Measurements from ENCODE around the gene TAF4.
"Not testable (repeated sequence)": the region's sequence is repeated elsewhere in the genome, so short reads cannot be mapped to it uniquely, and the experiment has no call there.

TAF4 gene

GRCh38 chr20:62084224-62084623, 18.5 kb upstream of the TAF4 start:
- in situ Hi-C loops (cut with HindIII; ENCODE audit: low pct_ligation_motif_present, low pct_unique_long_range_greater_than_20kb, low sequenced_read_pairs); DNase-seq: not testable (repeated sequence)

DNA sequence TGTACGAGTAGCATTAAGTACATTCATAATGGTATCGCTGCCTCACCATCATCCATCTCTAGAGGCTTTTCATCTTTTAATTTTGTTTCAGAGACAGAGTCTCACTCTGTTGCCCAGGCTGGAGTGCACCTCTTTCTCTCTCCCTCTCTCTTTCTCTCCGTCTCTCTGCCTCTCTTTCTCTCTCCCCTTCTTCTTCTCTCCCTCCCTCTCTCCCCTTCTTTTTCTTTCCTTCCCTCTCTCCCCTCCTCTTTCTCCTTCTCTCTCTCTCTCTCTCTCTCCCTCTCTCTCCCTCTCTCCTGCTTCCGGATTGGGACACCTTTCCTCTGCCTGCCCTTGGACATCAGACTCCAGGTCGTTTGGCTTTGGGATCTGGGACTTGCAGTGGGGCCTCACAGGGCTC, 17.6 kb upstream of the TAF4 start:
- no peak for DNase-seq
- in situ Hi-C loops (cut with HindIII; ENCODE audit: low pct_ligation_motif_present, low pct_unique_long_range_greater_than_20kb, low sequenced_read_pairs) = no loop called here

DNA sequence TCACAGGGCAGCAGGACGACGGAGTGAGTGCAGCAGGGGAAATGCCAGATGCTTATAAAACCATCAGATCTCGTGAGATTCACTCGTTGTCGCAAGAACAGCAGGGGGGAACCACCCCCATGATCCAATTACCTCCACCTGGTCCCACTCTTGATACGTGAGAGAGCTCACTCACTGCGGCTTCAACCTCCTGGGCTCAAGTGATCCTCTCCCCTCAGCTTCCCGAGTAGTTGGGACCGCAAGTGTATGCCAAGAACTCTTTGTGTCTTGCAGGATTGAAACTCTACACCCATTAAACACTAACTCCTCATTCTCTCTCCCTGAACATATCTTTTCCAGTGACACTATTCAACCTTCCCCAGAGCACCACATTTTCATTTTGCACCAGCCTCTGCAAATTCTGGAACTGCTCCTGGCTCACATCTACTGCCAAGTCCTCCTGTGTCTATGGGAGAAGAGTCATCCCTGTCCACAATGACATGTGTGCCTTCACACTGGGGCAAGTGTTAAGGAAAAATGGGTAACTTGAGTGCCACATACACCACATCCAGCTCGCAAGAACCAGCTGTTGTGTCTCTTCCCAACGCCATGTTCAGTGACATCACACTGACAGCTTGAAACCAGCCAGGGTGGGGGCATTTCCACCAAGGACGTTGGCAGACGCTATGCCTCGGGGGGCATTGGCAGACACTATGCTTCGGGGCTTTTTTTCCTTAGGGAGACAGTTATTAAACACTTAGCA, 14.7 kb upstream of the TAF4 start:
- DNase-seq = no peak
- in situ Hi-C loops (cut with HindIII; ENCODE audit: low pct_ligation_motif_present, low pct_unique_long_range_greater_than_20kb, low sequenced_read_pairs) = no loop called here

DNA sequence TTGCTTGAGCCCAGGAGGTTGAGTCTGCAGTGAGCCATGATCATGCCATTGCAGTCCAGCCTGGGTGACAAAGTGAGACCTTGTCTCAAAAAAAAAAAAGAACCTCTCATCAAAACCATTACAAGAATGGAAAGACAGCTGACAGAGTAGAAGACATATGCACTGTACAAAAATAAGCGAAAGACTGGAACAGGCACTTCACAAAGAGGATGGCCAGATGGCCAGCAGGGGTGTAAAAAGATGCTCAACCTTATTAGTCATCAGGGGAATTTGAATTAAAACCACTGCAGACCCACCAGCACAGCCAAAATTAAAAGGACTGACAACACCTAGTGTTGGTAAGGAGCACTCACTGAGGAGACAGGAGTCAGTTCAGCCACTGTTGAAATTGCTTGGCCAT, 13.5 kb upstream of the TAF4 start:
- DNase-seq = no peak
- in situ Hi-C loops (cut with HindIII; ENCODE audit: low pct_ligation_motif_present, low pct_unique_long_range_greater_than_20kb, low sequenced_read_pairs) = no loop called here

DNA sequence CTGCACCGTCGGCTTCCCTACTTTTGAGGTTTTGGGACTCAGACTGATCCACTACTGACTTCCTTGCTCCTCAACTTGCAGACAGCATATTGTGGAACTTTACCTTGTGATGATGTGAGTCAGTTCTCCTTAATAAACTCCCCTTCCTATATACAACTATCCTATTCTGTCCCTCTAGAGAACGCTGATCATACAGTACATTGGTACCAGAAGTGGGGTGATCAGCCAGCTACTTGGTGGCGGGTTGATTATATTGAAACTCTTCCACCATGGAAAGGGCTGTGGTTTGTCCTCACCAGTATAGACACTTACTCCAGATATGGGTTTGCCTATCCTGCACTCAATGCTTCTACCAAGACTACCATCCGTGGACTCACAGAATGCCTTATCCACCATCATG, 7.6 kb upstream of the TAF4 start:
- DNase-seq = no peak
- in situ Hi-C loops (cut with HindIII; ENCODE audit: low pct_ligation_motif_present, low pct_unique_long_range_greater_than_20kb, low sequenced_read_pairs) = no loop called here

GRCh38 chr20:62071669-62072430, 6.2 kb upstream of the TAF4 start:
- DNase-seq; in situ Hi-C loops (cut with HindIII; ENCODE audit: low pct_ligation_motif_present, low pct_unique_long_range_greater_than_20kb, low sequenced_read_pairs): not testable (repeated sequence)

DNA sequence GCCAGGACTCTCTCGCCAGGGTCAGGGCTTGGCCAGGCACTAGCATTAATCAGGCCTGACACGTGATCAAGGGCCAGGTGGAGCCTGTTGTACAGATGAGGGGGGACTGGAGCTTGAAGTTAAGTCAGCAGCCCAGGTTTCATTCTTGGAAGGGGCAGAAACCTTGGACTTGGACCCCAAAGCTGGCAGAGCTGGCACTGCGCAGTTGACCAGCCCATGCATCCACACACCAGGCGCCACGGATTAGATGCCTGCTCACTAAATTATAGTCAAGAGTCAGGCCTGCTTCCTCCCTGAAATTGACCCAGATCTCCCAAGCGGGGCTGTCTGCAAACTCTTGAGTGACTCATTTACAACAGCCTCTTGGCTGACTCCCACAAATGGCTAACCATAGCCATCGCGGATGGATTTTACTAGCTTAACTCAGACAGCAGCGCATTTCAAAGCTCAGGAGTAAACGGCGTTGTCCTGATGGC, 4.1 kb upstream of the TAF4 start:
- peak; percentile 71 for DNase-seq
- in situ Hi-C loops (cut with HindIII; ENCODE audit: low pct_ligation_motif_present, low pct_unique_long_range_greater_than_20kb, low sequenced_read_pairs) = no loop called here

GRCh38 chr20:62068997-62069396, 3.3 kb upstream of the TAF4 start:
- no peak for DNase-seq
- in situ Hi-C loops (cut with HindIII; ENCODE audit: low pct_ligation_motif_present, low pct_unique_long_range_greater_than_20kb, low sequenced_read_pairs) = no loop called here

GRCh38 chr20:62067547-62068260, 2.0 kb upstream of the TAF4 start:
- in situ Hi-C loops (cut with HindIII; ENCODE audit: low pct_ligation_motif_present, low pct_unique_long_range_greater_than_20kb, low sequenced_read_pairs) = no loop called here
- DNase-seq = no peak

DNA sequence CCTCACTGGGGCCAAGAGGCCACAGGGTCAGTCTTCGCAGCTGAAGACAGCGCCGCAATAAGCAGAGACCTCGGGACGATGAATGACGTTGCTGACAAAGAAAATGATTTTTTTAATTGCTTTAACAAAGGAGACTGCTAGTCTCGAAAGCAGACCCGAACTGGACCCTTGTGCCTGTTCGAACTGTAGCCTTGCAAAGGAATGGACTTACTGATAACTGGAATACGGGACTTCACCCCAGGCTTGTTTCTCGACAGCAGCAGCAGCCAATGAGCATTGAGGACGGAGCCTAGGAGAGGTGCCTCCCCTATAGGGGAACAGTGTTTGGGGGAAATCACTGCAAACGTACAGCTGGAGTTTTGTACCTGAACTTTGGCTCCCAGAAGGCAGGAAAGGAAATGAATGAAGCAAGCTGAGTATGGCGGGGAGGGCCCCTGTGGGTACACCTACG, 1.3 kb upstream of the TAF4 start:
- in situ Hi-C loops (cut with HindIII; ENCODE audit: low pct_ligation_motif_present, low pct_unique_long_range_greater_than_20kb, low sequenced_read_pairs) = no loop called here
- DNase-seq = no peak

GRCh38 chr20:62066339-62066982, 780 bp upstream of the TAF4 start:
- DNase-seq = peak; percentile 13
- in situ Hi-C loops (cut with HindIII; ENCODE audit: low pct_ligation_motif_present, low pct_unique_long_range_greater_than_20kb, low sequenced_read_pairs) = no loop called here

DNA sequence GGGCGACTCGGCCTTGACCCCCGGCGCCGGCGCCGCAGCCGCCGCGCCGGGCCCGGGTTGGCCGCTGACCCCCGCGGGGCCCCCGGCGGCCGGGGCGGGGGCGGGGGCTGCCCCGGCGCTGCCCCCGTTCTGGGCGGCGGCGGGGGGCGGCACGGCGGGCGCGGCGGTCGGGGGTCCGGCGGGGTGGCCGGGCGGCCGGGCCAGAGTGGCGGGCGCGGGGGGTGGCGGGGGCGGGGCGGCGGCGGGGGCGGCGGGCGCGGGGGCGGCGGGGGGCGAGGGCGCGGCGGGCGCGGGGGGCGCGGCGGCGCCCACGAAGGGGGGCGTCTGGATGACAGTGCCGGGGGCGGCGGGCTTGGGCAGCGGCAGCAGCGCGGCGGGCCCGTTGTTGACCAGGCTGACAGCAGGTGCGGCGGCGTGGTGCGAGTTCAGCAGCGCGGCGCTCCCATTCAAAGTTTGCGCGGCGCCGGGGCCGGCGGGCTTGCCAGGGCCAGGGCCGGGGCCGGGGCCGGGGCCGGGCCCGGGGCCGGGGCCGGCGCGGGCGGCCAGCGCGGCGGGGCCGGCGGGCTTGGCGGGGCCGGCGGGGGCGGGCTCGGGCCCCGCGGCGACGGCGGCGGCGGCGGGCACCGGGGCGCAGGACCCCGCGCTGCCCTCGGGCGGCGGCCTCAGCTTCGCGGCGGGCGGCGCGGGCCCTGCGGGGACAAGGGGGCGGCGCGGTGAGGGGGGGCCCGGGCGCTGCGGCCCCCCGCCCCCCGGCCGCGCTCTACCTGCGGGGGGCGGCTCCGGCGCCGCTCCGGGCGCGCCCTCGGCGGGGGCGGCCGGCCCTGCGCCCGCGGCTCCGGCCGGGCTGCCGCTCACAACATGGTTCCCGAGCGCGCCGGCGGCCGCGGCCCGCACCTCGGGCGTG, 659 bp downstream of the TAF4 start:
- DNase-seq = peak; percentile 5
- in situ Hi-C loops (cut with HindIII; ENCODE audit: low pct_ligation_motif_present, low pct_unique_long_range_greater_than_20kb, low sequenced_read_pairs) = no loop called here

- no peak for DNase-seq
- in situ Hi-C loops (cut with HindIII; ENCODE audit: low pct_ligation_motif_present, low pct_unique_long_range_greater_than_20kb, low sequenced_read_pairs) = no loop called here
Measured at GRCh38 chr20:62063981-62064769, 1.5 kb downstream of the TAF4 start.

- in situ Hi-C loops (cut with HindIII; ENCODE audit: low pct_ligation_motif_present, low pct_unique_long_range_greater_than_20kb, low sequenced_read_pairs) = no loop called here
Measured at GRCh38 chr20:62063315-62063980, 2.2 kb downstream of the TAF4 start.

DNA sequence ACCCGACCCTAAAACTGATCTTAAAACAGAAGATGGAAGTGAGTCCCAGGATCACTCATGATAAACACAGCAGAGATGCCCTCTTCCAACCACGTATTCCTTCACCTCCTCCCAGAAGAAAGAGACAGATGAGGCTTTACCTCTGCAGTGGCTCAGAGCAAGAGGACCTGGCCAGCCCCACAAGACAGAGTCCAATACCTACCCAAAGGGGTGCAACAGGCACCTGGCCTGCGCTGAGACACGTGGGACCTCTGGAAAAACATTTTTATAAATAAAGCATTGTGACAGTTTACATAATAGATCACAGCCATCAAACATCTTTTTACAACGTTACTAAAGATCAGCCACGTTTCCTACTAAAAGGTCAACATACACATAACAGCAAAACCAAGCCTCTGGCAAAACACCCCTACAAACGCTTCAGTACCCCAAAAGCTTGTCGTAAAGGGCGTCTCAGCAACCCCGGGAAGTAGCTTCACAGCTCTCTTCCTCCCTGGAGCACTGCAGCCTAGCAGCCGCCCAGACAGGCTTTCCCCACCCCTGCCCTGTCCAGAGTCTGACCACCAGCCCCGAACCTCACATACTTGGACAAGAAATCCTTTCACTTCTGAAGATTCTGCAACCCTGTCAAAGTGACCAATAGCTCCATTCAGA, 2.9 kb downstream of the TAF4 start:
- in situ Hi-C loops (cut with HindIII; ENCODE audit: low pct_ligation_motif_present, low pct_unique_long_range_greater_than_20kb, low sequenced_read_pairs) = no loop called here
- no peak for DNase-seq

More at GRCh38 chr20:62063315-62063980, 2.2 kb downstream of the TAF4 start:
- no peak for DNase-seq

GRCh38 chr20:62061851-62062423, 3.7 kb downstream of the TAF4 start:
- in situ Hi-C loops (cut with HindIII; ENCODE audit: low pct_ligation_motif_present, low pct_unique_long_range_greater_than_20kb, low sequenced_read_pairs) = no loop called here
- DNase-seq = no peak
